Muscle of leg (tissue), 11 donors: Measurements from ENCODE around the gene MDN1. TPM values are rescaled to one million over a fixed set of nuclear protein-coding genes. Genes with fewer than 3 reads are reported as not detected.

Experiments
- DNase-seq: peaks from one replicate; pipeline ENCODE4 v3.0.0; 2013
- H3K27ac ChIP-seq: one replicate; pipeline ENCODE4 v1.5.1; 2013; ENCODE audit warnings: mild to moderate bottlenecking, low read length, control low read depth
- H3K27me3 ChIP-seq: one replicate; pipeline ENCODE4 v1.6.1; 2013; ENCODE audit warnings: low read length; ENCODE audit not compliant: control insufficient read depth, insufficient read depth
- H3K36me3 ChIP-seq: one replicate; pipeline ENCODE4 v1.6.1; 2013; ENCODE audit warnings: low read length; ENCODE audit not compliant: control insufficient read depth, insufficient read depth
- H3K4me1 ChIP-seq: one replicate; pipeline ENCODE4 v1.6.1; 2013; ENCODE audit warnings: low read length; ENCODE audit not compliant: control insufficient read depth, insufficient read depth
- H3K4me3 ChIP-seq: one replicate; pipeline ENCODE4 v1.5.1; 2013; ENCODE audit warnings: low read length, control low read depth
- H3K9me3 ChIP-seq: replicated peaks from 2 replicates; pipeline ENCODE4 v1.6.1; 2013; ENCODE audit warnings: low read depth, low read length; ENCODE audit not compliant: control insufficient read depth
- WGBS: methylation state at CpG from one replicate; pipeline ENCODE4 v1.1.5; 2013; ENCODE audit warnings: missing lambda C conversion rate; ENCODE audit not compliant: insufficient coverage; 5-methylcytosine and 5-hydroxymethylcytosine counted together
- polyA plus RNA-seq, 8 donors: library from polyadenylated mRNA; unstranded; fragments of 120-200 nt; gene quantifications; one replicate each; pipeline versions ENCODE4 v1.2.1 to v1.2.3, GENCODE V29; 2013; ENCODE audit warnings: inconsistent platforms in 1 of 8, low replicate concordance in 1 of 8; ENCODE audit not compliant: insufficient read length in 8 of 8, insufficient read depth in 1 of 8
- total RNA-seq: library from RNA; stranded (reverse); fragments of 120-200 nt; gene quantifications from one replicate; pipeline ENCODE4 v1.2.4, GENCODE V29; 2013

Gene MDN1
- total and polyA plus RNA-seq, 9 donors = 24.4 to 32.9 (median 26.3) TPM

GRCh38 chr6:89682991-89683390 is 136.6 kb downstream of the MDN1 start:
- H3K27ac ChIP-seq = no peak overlapping the region
- no peak for DNase-seq
- no peaks in the 10 kb centered on the region for H3K27me3 ChIP-seq
- H3K4me3 ChIP-seq = no peak overlapping the region
- WGBS = no CpG with 5 or more reads among the region's 1 CpG
- H3K36me3 ChIP-seq = peaks cover 76% of the 10 kb centered on the region
- no peaks in the 10 kb centered on the region for H3K9me3 ChIP-seq
- no peaks in the 10 kb centered on the region for H3K4me1 ChIP-seq

GRCh38 chr6:89681983-89682564 is 137.5 kb downstream of the MDN1 start:
- no peaks in the 10 kb centered on the region for H3K4me1 ChIP-seq
- H3K27ac ChIP-seq = no peak overlapping the region
- no peak for DNase-seq
- no peak overlapping the region for H3K4me3 ChIP-seq
- H3K9me3 ChIP-seq = no peaks in the 10 kb centered on the region
- 97% methylated on average over 6 of the region's 10 CpGs for WGBS
- H3K27me3 ChIP-seq = no peaks in the 10 kb centered on the region
- peaks cover 75% of the 10 kb centered on the region for H3K36me3 ChIP-seq

GRCh38 chr6:89680551-89680950 is 139.0 kb downstream of the MDN1 start:
- 88% methylated on average over 7 of the region's 7 CpGs for WGBS
- no peak overlapping the region for H3K27ac ChIP-seq
- H3K9me3 ChIP-seq = no peaks in the 10 kb centered on the region
- no peaks in the 10 kb centered on the region for H3K27me3 ChIP-seq
- H3K36me3 ChIP-seq = peaks cover 69% of the 10 kb centered on the region
- no peak overlapping the region for H3K4me3 ChIP-seq
- no peak for DNase-seq
- H3K4me1 ChIP-seq = no peaks in the 10 kb centered on the region

GRCh38 chr6:89680150-89680549 is 139.4 kb downstream of the MDN1 start:
- Histone ChIP-seq H3K9me3 (no peaks in the 10 kb centered on the region), H3K36me3 (peaks cover 69% of the 10 kb centered on the region), H3K4me3 (no peak overlapping the region), H3K27me3 (no peaks in the 10 kb centered on the region), H3K4me1 (no peaks in the 10 kb centered on the region), H3K27ac (no peak overlapping the region)
- no peak for DNase-seq
- WGBS = 100% methylated on average over 1 of the region's 2 CpGs

- H3K27me3 ChIP-seq = no peaks in the 10 kb centered on the region
- peaks cover 71% of the 10 kb centered on the region for H3K36me3 ChIP-seq
- no peak for DNase-seq
- H3K4me1 ChIP-seq = no peaks in the 10 kb centered on the region
- WGBS = 89% methylated on average over 2 of the region's 6 CpGs
- H3K4me3 ChIP-seq = no peak overlapping the region
- H3K9me3 ChIP-seq = no peaks in the 10 kb centered on the region
- H3K27ac ChIP-seq = no peak overlapping the region
Observed at GRCh38 chr6:89679215-89680120, 140.1 kb downstream of the MDN1 start.

- Histone ChIP-seq H3K4me3 (no peak overlapping the region), H3K27ac (no peak overlapping the region), H3K27me3 (no peaks in the 10 kb centered on the region), H3K36me3 (peaks cover 77% of the 10 kb centered on the region), H3K9me3 (no peaks in the 10 kb centered on the region), H3K4me1 (no peaks in the 10 kb centered on the region)
- no CpG with 5 or more reads among the region's 3 CpGs for WGBS
- DNase-seq = no peak
Observed at GRCh38 chr6:89678531-89678930, 141.1 kb downstream of the MDN1 start.

- DNase-seq = peak; percentile 23
- Histone ChIP-seq H3K9me3 (no peaks in the 10 kb centered on the region), H3K4me1 (no peaks in the 10 kb centered on the region), H3K27me3 (no peaks in the 10 kb centered on the region), H3K36me3 (peaks cover 82% of the 10 kb centered on the region), H3K4me3 (no peak overlapping the region), H3K27ac (no peak overlapping the region)
- WGBS = no CpG with 5 or more reads among the region's 7 CpGs
Observed at GRCh38 chr6:89675949-89676748, 143.4 kb downstream of the MDN1 start.

GRCh38 chr6:89670935-89671565 is 148.5 kb downstream of the MDN1 start:
- H3K36me3 ChIP-seq = peaks cover 59% of the 10 kb centered on the region
- H3K9me3 ChIP-seq = no peaks in the 10 kb centered on the region
- no peak overlapping the region for H3K4me3 ChIP-seq
- H3K27ac ChIP-seq = no peak overlapping the region
- DNase-seq = no peak
- WGBS = 93% methylated on average over 4 of the region's 7 CpGs
- no peaks in the 10 kb centered on the region for H3K27me3 ChIP-seq
- no peaks in the 10 kb centered on the region for H3K4me1 ChIP-seq

- Histone ChIP-seq H3K27me3 (no peaks in the 10 kb centered on the region), H3K9me3 (no peaks in the 10 kb centered on the region), H3K27ac (no peak overlapping the region), H3K4me1 (no peaks in the 10 kb centered on the region), H3K36me3 (peaks cover 49% of the 10 kb centered on the region), H3K4me3 (no peak overlapping the region)
- no peak for DNase-seq
- whole genome bisulfite sequencing = 54% methylated on average over 3 of the region's 6 CpGs
Observed at GRCh38 chr6:89669002-89669401, 150.6 kb downstream of the MDN1 start.
